ENCODE measurements around the gene ZNF738.

DNA sequence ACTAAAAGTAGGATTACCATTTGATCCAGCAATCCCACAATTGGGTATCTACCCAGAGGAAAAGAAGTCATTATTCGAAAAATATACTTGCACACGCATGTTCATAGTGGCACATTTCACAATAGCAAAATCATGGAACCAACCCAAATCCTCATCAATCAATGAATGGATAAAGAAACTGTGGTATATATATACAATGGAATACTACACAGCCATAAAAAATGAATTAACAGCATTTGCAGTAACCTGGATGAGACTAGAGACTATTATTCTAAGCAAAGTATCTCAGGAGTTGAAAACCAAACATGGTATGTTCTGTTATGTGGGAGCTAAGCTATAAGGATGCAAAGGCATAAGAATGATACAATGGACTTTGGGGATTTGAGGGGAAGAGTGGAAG lies 32.6 kb upstream of the ZNF738 start:
- TF ChIP-seq, protein P1, sequence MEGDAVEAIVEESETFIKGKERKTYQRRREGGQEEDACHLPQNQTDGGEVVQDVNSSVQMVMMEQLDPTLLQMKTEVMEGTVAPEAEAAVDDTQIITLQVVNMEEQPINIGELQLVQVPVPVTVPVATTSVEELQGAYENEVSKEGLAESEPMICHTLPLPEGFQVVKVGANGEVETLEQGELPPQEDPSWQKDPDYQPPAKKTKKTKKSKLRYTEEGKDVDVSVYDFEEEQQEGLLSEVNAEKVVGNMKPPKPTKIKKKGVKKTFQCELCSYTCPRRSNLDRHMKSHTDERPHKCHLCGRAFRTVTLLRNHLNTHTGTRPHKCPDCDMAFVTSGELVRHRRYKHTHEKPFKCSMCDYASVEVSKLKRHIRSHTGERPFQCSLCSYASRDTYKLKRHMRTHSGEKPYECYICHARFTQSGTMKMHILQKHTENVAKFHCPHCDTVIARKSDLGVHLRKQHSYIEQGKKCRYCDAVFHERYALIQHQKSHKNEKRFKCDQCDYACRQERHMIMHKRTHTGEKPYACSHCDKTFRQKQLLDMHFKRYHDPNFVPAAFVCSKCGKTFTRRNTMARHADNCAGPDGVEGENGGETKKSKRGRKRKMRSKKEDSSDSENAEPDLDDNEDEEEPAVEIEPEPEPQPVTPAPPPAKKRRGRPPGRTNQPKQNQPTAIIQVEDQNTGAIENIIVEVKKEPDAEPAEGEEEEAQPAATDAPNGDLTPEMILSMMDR (IDR thresholded peaks at IDR 0.05): no peak
- no peak for TF ChIP-seq EZH2 (IDR thresholded peaks at IDR 0.05; ENCODE audit: borderline replicate concordance, insufficient read depth, low read depth, low read length, poor library complexity, severe bottlenecking)

Measured in B cell (primary cell).